ENCODE measurements around the gene GNAI2.
"Not testable (repeated sequence)": the region's sequence is repeated elsewhere in the genome, so short reads cannot be mapped to it uniquely, and the experiment has no call there.

The GNAI2 gene

GRCh38 chr3:50269977-50270413, 34.0 kb downstream of the GNAI2 start:
- TF ChIP-seq SUZ12 (IDR thresholded peaks at IDR 0.05; ENCODE audit: extremely low read depth, insufficient read depth, insufficient read length): no peak
- TF ChIP-seq ZNF274 (IDR thresholded peaks at IDR 0.05; ENCODE audit: low read depth, low read length): no peak
- TF ChIP-seq YY1 (IDR thresholded peaks at IDR 0.05; ENCODE audit: insufficient read depth, insufficient read length): no peak
- Histone ChIP-seq H3K4me3 (ENCODE audit: insufficient read length, low read depth) (peak overlapping the region; percentile 48), H3K9me3 (ENCODE audit: insufficient read depth, low read length) (no peaks in the 10 kb centered on the region), H3K36me3 (ENCODE audit: insufficient read depth, insufficient read length, low read length) (peaks cover 38% of the 10 kb centered on the region), H3K27me3 (ENCODE audit: insufficient read depth, insufficient read length) (no peaks in the 10 kb centered on the region), H3K9ac (ENCODE audit: insufficient read length, low read depth) (peak overlapping the region; percentile 87), H3K4me1 (ENCODE audit: insufficient read depth, insufficient read length) (peaks cover 69% of the 10 kb centered on the region)
- DNase-seq (ENCODE audit: low read depth, low spot score): no peak

- H3K9ac ChIP-seq (ENCODE audit: insufficient read length, low read depth): peak overlapping the region; percentile 87
- H3K27me3 ChIP-seq (ENCODE audit: insufficient read depth, insufficient read length): no peaks in the 10 kb centered on the region
- peaks cover 64% of the 10 kb centered on the region for H3K4me1 ChIP-seq (ENCODE audit: insufficient read depth, insufficient read length)
- H3K9me3 ChIP-seq (ENCODE audit: insufficient read depth, low read length): no peaks in the 10 kb centered on the region
- H3K4me3 ChIP-seq (ENCODE audit: insufficient read length, low read depth): peak overlapping the region; percentile 48
- no peak for DNase-seq (ENCODE audit: low read depth, low spot score)
- no peak for TF ChIP-seq ZNF274 (IDR thresholded peaks at IDR 0.05; ENCODE audit: low read depth, low read length)
- TF ChIP-seq YY1 (IDR thresholded peaks at IDR 0.05; ENCODE audit: insufficient read depth, insufficient read length): no peak
- no peak for TF ChIP-seq SUZ12 (IDR thresholded peaks at IDR 0.05; ENCODE audit: extremely low read depth, insufficient read depth, insufficient read length)
- peaks cover 45% of the 10 kb centered on the region for H3K36me3 ChIP-seq (ENCODE audit: insufficient read depth, insufficient read length, low read length)
Measured at GRCh38 chr3:50270422-50271224, 34.6 kb downstream of the GNAI2 start.

GRCh38 chr3:50271314-50271936, 35.4 kb downstream of the GNAI2 start:
- DNase-seq (ENCODE audit: low read depth, low spot score): no peak
- H3K9ac ChIP-seq (ENCODE audit: insufficient read length, low read depth): no peak overlapping the region
- TF ChIP-seq ZNF274 (IDR thresholded peaks at IDR 0.05; ENCODE audit: low read depth, low read length) (no peak), YY1 (IDR thresholded peaks at IDR 0.05; ENCODE audit: insufficient read depth, insufficient read length) (no peak), SUZ12 (IDR thresholded peaks at IDR 0.05; ENCODE audit: extremely low read depth, insufficient read depth, insufficient read length) (no peak)
- H3K9me3 ChIP-seq (ENCODE audit: insufficient read depth, low read length): no peaks in the 10 kb centered on the region
- peaks cover 57% of the 10 kb centered on the region for H3K4me1 ChIP-seq (ENCODE audit: insufficient read depth, insufficient read length)
- H3K27me3 ChIP-seq (ENCODE audit: insufficient read depth, insufficient read length): no peaks in the 10 kb centered on the region
- no peak overlapping the region for H3K4me3 ChIP-seq (ENCODE audit: insufficient read length, low read depth)
- H3K36me3 ChIP-seq (ENCODE audit: insufficient read depth, insufficient read length, low read length): peaks cover 53% of the 10 kb centered on the region

GRCh38 chr3:50272538-50272910, 36.5 kb downstream of the GNAI2 start:
- Histone ChIP-seq H3K36me3 (ENCODE audit: insufficient read depth, insufficient read length, low read length) (peaks cover 63% of the 10 kb centered on the region), H3K4me1 (ENCODE audit: insufficient read depth, insufficient read length) (peaks cover 49% of the 10 kb centered on the region), H3K9ac (ENCODE audit: insufficient read length, low read depth) (peak overlapping the region; percentile 53)
- not testable (repeated sequence) for DNase-seq (ENCODE audit: low read depth, low spot score); H3K9me3 ChIP-seq (ENCODE audit: insufficient read depth, low read length); H3K4me3 ChIP-seq (ENCODE audit: insufficient read length, low read depth); H3K27me3 ChIP-seq (ENCODE audit: insufficient read depth, insufficient read length)

- Histone ChIP-seq H3K36me3 (ENCODE audit: insufficient read depth, insufficient read length, low read length) (peaks cover 69% of the 10 kb centered on the region), H3K9me3 (ENCODE audit: insufficient read depth, low read length) (no peaks in the 10 kb centered on the region), H3K27me3 (ENCODE audit: insufficient read depth, insufficient read length) (no peaks in the 10 kb centered on the region), H3K4me3 (ENCODE audit: insufficient read length, low read depth) (peak overlapping the region; percentile 3), H3K9ac (ENCODE audit: insufficient read length, low read depth) (peak overlapping the region; percentile 53), H3K4me1 (ENCODE audit: insufficient read depth, insufficient read length) (peaks cover 43% of the 10 kb centered on the region)
- TF ChIP-seq ZNF274 (IDR thresholded peaks at IDR 0.05; ENCODE audit: low read depth, low read length): no peak
- TF ChIP-seq YY1 (IDR thresholded peaks at IDR 0.05; ENCODE audit: insufficient read depth, insufficient read length): no peak
- TF ChIP-seq SUZ12 (IDR thresholded peaks at IDR 0.05; ENCODE audit: extremely low read depth, insufficient read depth, insufficient read length): no peak
- peak; percentile 70 for DNase-seq (ENCODE audit: low read depth, low spot score)
Measured at GRCh38 chr3:50272911-50273688, 37.1 kb downstream of the GNAI2 start.

- TF ChIP-seq SUZ12 (IDR thresholded peaks at IDR 0.05; ENCODE audit: extremely low read depth, insufficient read depth, insufficient read length) (no peak), YY1 (IDR thresholded peaks at IDR 0.05; ENCODE audit: insufficient read depth, insufficient read length) (no peak), ZNF274 (IDR thresholded peaks at IDR 0.05; ENCODE audit: low read depth, low read length) (no peak)
- Histone ChIP-seq H3K9ac (ENCODE audit: insufficient read length, low read depth) (peak overlapping the region; percentile 53), H3K9me3 (ENCODE audit: insufficient read depth, low read length) (no peaks in the 10 kb centered on the region), H3K4me3 (ENCODE audit: insufficient read length, low read depth) (no peak overlapping the region), H3K4me1 (ENCODE audit: insufficient read depth, insufficient read length) (peaks cover 41% of the 10 kb centered on the region), H3K36me3 (ENCODE audit: insufficient read depth, insufficient read length, low read length) (peaks cover 74% of the 10 kb centered on the region), H3K27me3 (ENCODE audit: insufficient read depth, insufficient read length) (no peaks in the 10 kb centered on the region)
- no peak for DNase-seq (ENCODE audit: low read depth, low spot score)
Measured at GRCh38 chr3:50273689-50274065, 37.7 kb downstream of the GNAI2 start.
